Spleen (tissue), 11 donors: Measurements from ENCODE around the gene RANBP3. TPM values are rescaled to one million over a fixed set of nuclear protein-coding genes. Genes with fewer than 3 reads are reported as not detected.

ENCODE experiments used
- DNase-seq: peaks from one replicate; pipeline ENCODE4 v3.0.0-alpha.2; 2020
- H3K27ac ChIP-seq, 8 donors: fragments of 200-600 bp; sonication (generic) in 7 of 8; 1 replicate in 4 of 8; 2 replicates in 4 of 8; pipeline versions ENCODE4 v1.5.0 to v1.8.0; 2016 to 2021; ENCODE audit warnings: inconsistent platforms in 4 of 8, mild to moderate bottlenecking in 4 of 8, moderate library complexity in 1 of 8
- H3K27me3 ChIP-seq, 7 donors: fragments of 200-600 bp; sonication (generic) in 6 of 7; replicated peaks in 1 of 7; 1 replicate in 4 of 7; 2 replicates in 3 of 7; pipeline versions ENCODE4 v1.5.0 to v1.8.0; 2016 to 2021; ENCODE audit warnings: inconsistent platforms in 3 of 7, mild to moderate bottlenecking in 1 of 7
- H3K36me3 ChIP-seq, 6 donors: fragments of 200-600 bp; sonication (generic) in 5 of 6; 1 replicate in 4 of 6; 2 replicates in 2 of 6; pipeline versions ENCODE4 v1.5.0 to v1.8.0; 2016 to 2021; ENCODE audit warnings: inconsistent platforms in 2 of 6
- H3K4me1 ChIP-seq, 6 donors: fragments of 200-600 bp; sonication (generic) in 5 of 6; 1 replicate in 3 of 6; 2 replicates in 3 of 6; pipeline versions ENCODE4 v1.5.0 to v1.8.0; 2016 to 2021; ENCODE audit warnings: inconsistent platforms in 3 of 6
- H3K4me3 ChIP-seq, 8 donors: fragments of 200-600 bp; sonication (generic) in 7 of 8; 1 replicate in 4 of 8; 2 replicates in 4 of 8; pipeline versions ENCODE4 v1.5.0 to v1.8.0; 2016 to 2021; ENCODE audit warnings: inconsistent platforms in 4 of 8, mild to moderate bottlenecking in 4 of 8, moderate library complexity in 2 of 8
- H3K9me3 ChIP-seq, 8 donors: fragments of 200-600 bp; sonication (generic) in 7 of 8; 1 replicate in 4 of 8; 2 replicates in 4 of 8; pipeline versions ENCODE4 v1.5.0 to v1.8.0; 2016 to 2021; ENCODE audit warnings: inconsistent platforms in 4 of 8
- CTCF ChIP-seq, 11 experiments: fragments of 200-600 bp in 7 of 11; fragments of 450-650 bp in 4 of 11; sonication (generic) in 4 of 11; IDR thresholded peaks in 8 of 11; conservative IDR thresholded peaks in 3 of 11; 1 replicate in 7 of 11; 2 replicates in 4 of 11; pipeline versions ENCODE4 v1.4.0 to v1.8.0; 2016 to 2021; ENCODE audit warnings: antibody characterized with exemption in 11 of 11, inconsistent platforms in 4 of 11, mild to moderate bottlenecking in 1 of 11
- POLR2A ChIP-seq, 3 donors: fragments of 450-650 bp; IDR thresholded peaks; one replicate each; pipeline ENCODE4 v1.5.1; 2017; ENCODE audit warnings: antibody characterized with exemption in 3 of 3, mild to moderate bottlenecking in 1 of 3
- POLR2AphosphoS5 ChIP-seq, 3 donors: sonication (generic); formaldehyde crosslinking; IDR thresholded peaks; one replicate each; pipeline ENCODE4 v1.5.1; 2017; ENCODE audit warnings: antibody characterized with exemption in 3 of 3
- WGBS, 5 donors: extraction: QIAGEN DNeasy Blood & Tissue Kit in 3 of 5; methylation state at CpG; one replicate each; pipeline versions ENCODE4 v1.1.5 to v1.1.7; 2013 to 2018; 5-methylcytosine and 5-hydroxymethylcytosine counted together
- intact Hi-C: fragments of 100-400 bp; cut with DNase I; formaldehyde crosslinking; loops from one replicate; pipeline ENCODE4 v1.15.0; 2023; ENCODE audit warnings: low total_unique reads
- polyA plus RNA-seq, 3 donors: library from polyadenylated mRNA; stranded (reverse); fragments of 200-250 nt; gene quantifications; one replicate each; pipeline ENCODE4 v1.2.1, GENCODE V29; 2013
- total RNA-seq, 7 donors: library from RNA; depleted of rRNA in 3 of 7; stranded (reverse); fragments of >200 nt in 3 of 7; fragmentation: NEBNext Ultra II Directional in 4 of 7; extraction: Animal tissue kit (Norgen Biotek cat#: 25700) in 4 of 7; gene quantifications; one replicate each; pipeline versions ENCODE4 v1.1.0 to v1.2.1, GENCODE V29; 2016 to 2021
- donor health status: healthy with polysubstance abuse.
- donor health status: DM: no; HTN: no; CAD: no; lungs with moderate emphysema.
- donor health status: DM: no; HTN: no; CAD: no.
- donor health status: Bipolar disorder and iron deficiency.
- donor health status: healthy.
- donor health status: DM: no; HTN: no; CAD: no.
- donor health status: DM: yes; HTN: yes; CAD: no.

RANBP3 gene
- total and polyA plus RNA-seq, 10 donors: 27.5 to 92.9 (median 69.8) TPM

- Histone ChIP-seq H3K4me1 (peaks cover 0 to 3% (median under 1%) of the 10 kb centered on the region in 6 donors), H3K9me3 (peaks cover 0 to 12% (median 7%) of the 10 kb centered on the region in 8 donors), H3K4me3 (no peak overlapping the region), H3K27ac (no peak overlapping the region), H3K36me3 (peaks cover 0 to 88% (median 0%) of the 10 kb centered on the region in 6 donors), H3K27me3 (no peaks in the 10 kb centered on the region)
- 87 to 98% (median 96%) methylated on average over 6 of the region's 6 CpGs for WGBS, 5 donors
- TF ChIP-seq POLR2A (IDR thresholded peaks at IDR 0.05) (no peak), CTCF (IDR thresholded peaks at IDR 0.05 in 8 of 11, conservative IDR thresholded peaks at IDR 0.05 in 3 of 11) (no peak), POLR2AphosphoS5 (IDR thresholded peaks at IDR 0.05) (no peak)
- intact Hi-C loops: no loop called here
- DNase-seq: no peak
Measured at GRCh38 chr19:5999693-6000092, 21.8 kb upstream of the RANBP3 start.

GRCh38 chr19:5997371-5997770, 19.4 kb upstream of the RANBP3 start:
- Histone ChIP-seq H3K4me3 (no peak overlapping the region), H3K4me1 (peaks cover 4 to 26% (median 17%) of the 10 kb centered on the region in 6 donors), H3K27ac (no peak overlapping the region), H3K27me3 (no peaks in the 10 kb centered on the region), H3K36me3 (peaks cover 0 to 80% (median 0%) of the 10 kb centered on the region in 6 donors), H3K9me3 (peaks cover 0 to 12% (median 7%) of the 10 kb centered on the region in 8 donors)
- WGBS, 5 donors: 83 to 94% (median 92%) methylated on average over 5 to 17 of the region's 17 CpGs
- no peak for DNase-seq
- TF ChIP-seq CTCF (IDR thresholded peaks at IDR 0.05 in 8 of 11, conservative IDR thresholded peaks at IDR 0.05 in 3 of 11): no peak
- no peak for TF ChIP-seq POLR2A (IDR thresholded peaks at IDR 0.05)
- no peak for TF ChIP-seq POLR2AphosphoS5 (IDR thresholded peaks at IDR 0.05)
- intact Hi-C loops: no loop called here

GRCh38 chr19:5996623-5997320, 18.8 kb upstream of the RANBP3 start:
- TF ChIP-seq CTCF (IDR thresholded peaks at IDR 0.05 in 8 of 11, conservative IDR thresholded peaks at IDR 0.05 in 3 of 11) (no peak), POLR2A (IDR thresholded peaks at IDR 0.05) (no peak), POLR2AphosphoS5 (IDR thresholded peaks at IDR 0.05) (no peak)
- Histone ChIP-seq H3K9me3 (peaks cover 0 to 12% (median 7%) of the 10 kb centered on the region in 8 donors), H3K36me3 (peaks cover 0 to 74% (median 0%) of the 10 kb centered on the region in 6 donors), H3K27me3 (no peaks in the 10 kb centered on the region), H3K4me3 (no peak overlapping the region), H3K4me1 (peaks cover 4 to 26% (median 17%) of the 10 kb centered on the region in 6 donors), H3K27ac (no peak overlapping the region)
- 92 to 96% (median 93%) methylated on average over 35 to 37 of the region's 37 CpGs for WGBS, 5 donors
- intact Hi-C loops: no loop called here
- no peak for DNase-seq

GRCh38 chr19:5996102-5996501, 18.2 kb upstream of the RANBP3 start:
- Histone ChIP-seq H3K36me3 (peaks cover 0 to 68% (median 0%) of the 10 kb centered on the region in 6 donors), H3K4me1 (peaks cover 4 to 26% (median 17%) of the 10 kb centered on the region in 6 donors), H3K4me3 (no peak overlapping the region), H3K9me3 (peaks cover 0 to 12% (median 7%) of the 10 kb centered on the region in 8 donors), H3K27me3 (no peaks in the 10 kb centered on the region), H3K27ac (no peak overlapping the region)
- intact Hi-C loops: no loop called here
- TF ChIP-seq CTCF (IDR thresholded peaks at IDR 0.05 in 8 of 11, conservative IDR thresholded peaks at IDR 0.05 in 3 of 11): no peak
- TF ChIP-seq POLR2AphosphoS5 (IDR thresholded peaks at IDR 0.05): no peak
- TF ChIP-seq POLR2A (IDR thresholded peaks at IDR 0.05): no peak
- no peak for DNase-seq
- 85 to 96% (median 93%) methylated on average over 15 to 26 of the region's 26 CpGs for WGBS, 5 donors
